ENCODE data around the gene IYD.

Gene IYD

GRCh38 chr6:150412221-150412620, 43.4 kb downstream of the IYD start:
- no peak overlapping the region for H3K4me3 Mint-ChIP-seq
- DNase-seq (ENCODE audit: low spot score in 2 of 2): no peak
- H3K36me3 Mint-ChIP-seq (ENCODE audit: insufficient read depth): no peaks in the 10 kb centered on the region
- no peak overlapping the region for H3K27ac Mint-ChIP-seq (ENCODE audit: low read depth)
- no peak for ATAC-seq (replicated peaks; ENCODE audit: extremely low read depth, poor library complexity, severe bottlenecking)
- H3K27me3 Mint-ChIP-seq: peaks cover 57% of the 10 kb centered on the region
- H3K4me1 Mint-ChIP-seq: peaks cover under 1% of the 10 kb centered on the region
- no peaks in the 10 kb centered on the region for H3K9me3 Mint-ChIP-seq

- Mint-ChIP-seq H3K4me1 (peaks cover 8% of the 10 kb centered on the region), H3K36me3 (ENCODE audit: insufficient read depth) (no peaks in the 10 kb centered on the region), H3K27me3 (peaks cover 53% of the 10 kb centered on the region), H3K9me3 (no peaks in the 10 kb centered on the region), H3K27ac (ENCODE audit: low read depth) (no peak overlapping the region), H3K4me3 (no peak overlapping the region)
- DNase-seq (ENCODE audit: low spot score in 2 of 2): no peak
- no peak for ATAC-seq (replicated peaks; ENCODE audit: extremely low read depth, poor library complexity, severe bottlenecking)
Observed at GRCh38 chr6:150413198-150413597, 44.4 kb downstream of the IYD start.

GRCh38 chr6:150413781-150414281, 45.0 kb downstream of the IYD start:
- H3K9me3 Mint-ChIP-seq: no peaks in the 10 kb centered on the region
- H3K4me1 Mint-ChIP-seq: peaks cover 14% of the 10 kb centered on the region
- peaks cover 47% of the 10 kb centered on the region for H3K27me3 Mint-ChIP-seq
- no peak overlapping the region for H3K4me3 Mint-ChIP-seq
- no peak overlapping the region for H3K27ac Mint-ChIP-seq (ENCODE audit: low read depth)
- DNase-seq (ENCODE audit: low spot score in 2 of 2): no peak
- H3K36me3 Mint-ChIP-seq (ENCODE audit: insufficient read depth): peaks cover under 1% of the 10 kb centered on the region
- ATAC-seq (replicated peaks; ENCODE audit: extremely low read depth, poor library complexity, severe bottlenecking): no peak

- Mint-ChIP-seq H3K36me3 (ENCODE audit: insufficient read depth) (peaks cover 3% of the 10 kb centered on the region), H3K4me1 (peaks cover 24% of the 10 kb centered on the region), H3K9me3 (no peaks in the 10 kb centered on the region), H3K27ac (ENCODE audit: low read depth) (no peak overlapping the region), H3K4me3 (no peak overlapping the region), H3K27me3 (peaks cover 37% of the 10 kb centered on the region)
- no peak for DNase-seq (ENCODE audit: low spot score in 2 of 2)
- ATAC-seq (replicated peaks; ENCODE audit: extremely low read depth, poor library complexity, severe bottlenecking): no peak
Observed at GRCh38 chr6:150416128-150416527, 47.3 kb downstream of the IYD start.

GRCh38 chr6:150417250-150417649, 48.4 kb downstream of the IYD start:
- Mint-ChIP-seq H3K27me3 (peaks cover 26% of the 10 kb centered on the region), H3K36me3 (ENCODE audit: insufficient read depth) (peaks cover 3% of the 10 kb centered on the region), H3K27ac (ENCODE audit: low read depth) (no peak overlapping the region), H3K4me1 (peaks cover 24% of the 10 kb centered on the region), H3K9me3 (no peaks in the 10 kb centered on the region), H3K4me3 (no peak overlapping the region)
- no peak for ATAC-seq (replicated peaks; ENCODE audit: extremely low read depth, poor library complexity, severe bottlenecking)
- DNase-seq (ENCODE audit: low spot score in 2 of 2): no peak

- Mint-ChIP-seq H3K4me3 (peak overlapping the region; percentile 71), H3K27ac (ENCODE audit: low read depth) (peak overlapping the region; percentile 15)
- peak in 1 of 2 donors; percentile 21 for DNase-seq (ENCODE audit: low spot score in 2 of 2)
Observed at GRCh38 chr6:150417899-150418826, 49.4 kb downstream of the IYD start.

GRCh38 chr6:150418827-150419594, 50.2 kb downstream of the IYD start:
- DNase-seq (ENCODE audit: low spot score in 2 of 2) (peak in 1 of 2 donors; percentile 34), ATAC-seq (replicated peaks; ENCODE audit: extremely low read depth, poor library complexity, severe bottlenecking) (peak; percentile 26)
- peaks cover 24% of the 10 kb centered on the region for H3K4me1 Mint-ChIP-seq
- H3K27ac Mint-ChIP-seq (ENCODE audit: low read depth): peak overlapping the region; percentile 15
- peaks cover 21% of the 10 kb centered on the region for H3K27me3 Mint-ChIP-seq
- no peaks in the 10 kb centered on the region for H3K9me3 Mint-ChIP-seq
- peaks cover 3% of the 10 kb centered on the region for H3K36me3 Mint-ChIP-seq (ENCODE audit: insufficient read depth)
- H3K4me3 Mint-ChIP-seq: peak overlapping the region; percentile 71

More at GRCh38 chr6:150417899-150418826, 49.4 kb downstream of the IYD start:
- ATAC-seq (replicated peaks; ENCODE audit: extremely low read depth, poor library complexity, severe bottlenecking): peak; percentile 73
- peaks cover 24% of the 10 kb centered on the region for H3K4me1 Mint-ChIP-seq
- no peaks in the 10 kb centered on the region for H3K9me3 Mint-ChIP-seq
- peaks cover 21% of the 10 kb centered on the region for H3K27me3 Mint-ChIP-seq
- H3K36me3 Mint-ChIP-seq (ENCODE audit: insufficient read depth): peaks cover 3% of the 10 kb centered on the region

- Mint-ChIP-seq H3K4me1 (peaks cover 24% of the 10 kb centered on the region), H3K9me3 (no peaks in the 10 kb centered on the region), H3K36me3 (ENCODE audit: insufficient read depth) (peaks cover 3% of the 10 kb centered on the region), H3K27ac (ENCODE audit: low read depth) (no peak overlapping the region), H3K4me3 (no peak overlapping the region), H3K27me3 (peaks cover 21% of the 10 kb centered on the region)
- ATAC-seq (replicated peaks; ENCODE audit: extremely low read depth, poor library complexity, severe bottlenecking) (no peak), DNase-seq (ENCODE audit: low spot score in 2 of 2) (no peak)
Observed at GRCh38 chr6:150420428-150420827, 51.6 kb downstream of the IYD start.

GRCh38 chr6:150420926-150421325, 52.1 kb downstream of the IYD start:
- DNase-seq (ENCODE audit: low spot score in 2 of 2): no peak
- Mint-ChIP-seq H3K4me3 (no peak overlapping the region), H3K9me3 (no peaks in the 10 kb centered on the region), H3K36me3 (ENCODE audit: insufficient read depth) (peaks cover 3% of the 10 kb centered on the region), H3K4me1 (peaks cover 24% of the 10 kb centered on the region), H3K27me3 (peaks cover 19% of the 10 kb centered on the region), H3K27ac (ENCODE audit: low read depth) (no peak overlapping the region)
- ATAC-seq (replicated peaks; ENCODE audit: extremely low read depth, poor library complexity, severe bottlenecking): no peak

- DNase-seq (ENCODE audit: low spot score in 2 of 2) (no peak), ATAC-seq (replicated peaks; ENCODE audit: extremely low read depth, poor library complexity, severe bottlenecking) (no peak)
- no peaks in the 10 kb centered on the region for H3K9me3 Mint-ChIP-seq
- H3K27me3 Mint-ChIP-seq: no peaks in the 10 kb centered on the region
- no peak overlapping the region for H3K27ac Mint-ChIP-seq (ENCODE audit: low read depth)
- no peak overlapping the region for H3K4me3 Mint-ChIP-seq
- no peaks in the 10 kb centered on the region for H3K36me3 Mint-ChIP-seq (ENCODE audit: insufficient read depth)
- no peaks in the 10 kb centered on the region for H3K4me1 Mint-ChIP-seq
Observed at GRCh38 chr6:150425508-150425907, 56.7 kb downstream of the IYD start.

GRCh38 chr6:150426198-150426597, 57.4 kb downstream of the IYD start:
- Mint-ChIP-seq H3K27ac (ENCODE audit: low read depth) (no peak overlapping the region), H3K27me3 (no peaks in the 10 kb centered on the region), H3K36me3 (ENCODE audit: insufficient read depth) (no peaks in the 10 kb centered on the region), H3K4me1 (no peaks in the 10 kb centered on the region), H3K9me3 (no peaks in the 10 kb centered on the region), H3K4me3 (no peak overlapping the region)
- DNase-seq (ENCODE audit: low spot score in 2 of 2): no peak
- ATAC-seq (replicated peaks; ENCODE audit: extremely low read depth, poor library complexity, severe bottlenecking): no peak

- H3K27me3 Mint-ChIP-seq: no peaks in the 10 kb centered on the region
- H3K36me3 Mint-ChIP-seq (ENCODE audit: insufficient read depth): no peaks in the 10 kb centered on the region
- DNase-seq (ENCODE audit: low spot score in 2 of 2): no peak
- H3K4me1 Mint-ChIP-seq: no peaks in the 10 kb centered on the region
- no peaks in the 10 kb centered on the region for H3K9me3 Mint-ChIP-seq
- no peak overlapping the region for H3K27ac Mint-ChIP-seq (ENCODE audit: low read depth)
- ATAC-seq (replicated peaks; ENCODE audit: extremely low read depth, poor library complexity, severe bottlenecking): no peak
- H3K4me3 Mint-ChIP-seq: no peak overlapping the region
Observed at GRCh38 chr6:150427037-150427602, 58.3 kb downstream of the IYD start.

Data from central memory CD8-positive, alpha-beta T cell (primary cell).